ENCODE measurements around the gene SETDB1.

GRCh38 chr1:150976401-150976821 is 50.2 kb downstream of the SETDB1 start:
- TF ChIP-seq, protein P1, sequence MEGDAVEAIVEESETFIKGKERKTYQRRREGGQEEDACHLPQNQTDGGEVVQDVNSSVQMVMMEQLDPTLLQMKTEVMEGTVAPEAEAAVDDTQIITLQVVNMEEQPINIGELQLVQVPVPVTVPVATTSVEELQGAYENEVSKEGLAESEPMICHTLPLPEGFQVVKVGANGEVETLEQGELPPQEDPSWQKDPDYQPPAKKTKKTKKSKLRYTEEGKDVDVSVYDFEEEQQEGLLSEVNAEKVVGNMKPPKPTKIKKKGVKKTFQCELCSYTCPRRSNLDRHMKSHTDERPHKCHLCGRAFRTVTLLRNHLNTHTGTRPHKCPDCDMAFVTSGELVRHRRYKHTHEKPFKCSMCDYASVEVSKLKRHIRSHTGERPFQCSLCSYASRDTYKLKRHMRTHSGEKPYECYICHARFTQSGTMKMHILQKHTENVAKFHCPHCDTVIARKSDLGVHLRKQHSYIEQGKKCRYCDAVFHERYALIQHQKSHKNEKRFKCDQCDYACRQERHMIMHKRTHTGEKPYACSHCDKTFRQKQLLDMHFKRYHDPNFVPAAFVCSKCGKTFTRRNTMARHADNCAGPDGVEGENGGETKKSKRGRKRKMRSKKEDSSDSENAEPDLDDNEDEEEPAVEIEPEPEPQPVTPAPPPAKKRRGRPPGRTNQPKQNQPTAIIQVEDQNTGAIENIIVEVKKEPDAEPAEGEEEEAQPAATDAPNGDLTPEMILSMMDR (IDR thresholded peaks at IDR 0.05) = no peak
- no peak for TF ChIP-seq POLR2A (IDR thresholded peaks at IDR 0.05)

All from prostate gland (tissue), 2 donors.